ENCODE measurements around the gene CCRL2. TPM values are rescaled to one million over a fixed set of nuclear protein-coding genes. Genes with fewer than 3 reads are reported as not detected.

Gene CCRL2
- total and polyA plus RNA-seq, 9 of the 15 experiments (the other 6 are each of a cell fraction or from before 2014, with no cell fraction given): 3.4 to 5.7 (median 4.0) TPM

DNA sequence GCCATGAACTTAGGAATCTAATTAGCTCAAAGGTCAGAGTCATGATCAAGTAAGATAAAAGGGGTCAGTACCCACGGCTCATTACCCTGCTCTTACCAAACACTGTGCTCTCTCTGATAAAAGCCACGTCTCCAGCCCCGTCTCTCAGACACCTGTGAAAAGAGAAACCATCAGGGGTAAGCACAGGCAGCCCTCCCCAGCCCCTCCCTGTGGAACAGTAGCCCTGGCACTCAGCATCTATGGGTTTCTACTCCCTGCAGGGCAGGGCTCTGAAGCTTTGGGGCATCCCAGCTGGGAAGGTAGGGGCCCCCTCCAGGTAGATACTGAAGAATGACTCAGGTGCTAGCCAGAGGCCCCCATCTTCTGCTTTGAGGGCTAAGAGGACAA lies 47.1 kb downstream of the CCRL2 start (continued):
- TF ChIP-seq ZNF644 (tag; IDR thresholded peaks at IDR 0.05; ENCODE audit: low read depth): no peak
- TF ChIP-seq HDAC8 (tag; IDR thresholded peaks at IDR 0.05): no peak
- no peak for TF ChIP-seq ZNF165 (CRISPR knock-in tag; IDR thresholded peaks at IDR 0.05; ENCODE audit: borderline replicate concordance)
- no peak for TF ChIP-seq SRSF3 (IDR thresholded peaks at IDR 0.05; ENCODE audit: insufficient read depth, low read length)
- no peak for TF ChIP-seq CEBPB (tag; IDR thresholded peaks at IDR 0.05)
- TF ChIP-seq, protein P1, sequence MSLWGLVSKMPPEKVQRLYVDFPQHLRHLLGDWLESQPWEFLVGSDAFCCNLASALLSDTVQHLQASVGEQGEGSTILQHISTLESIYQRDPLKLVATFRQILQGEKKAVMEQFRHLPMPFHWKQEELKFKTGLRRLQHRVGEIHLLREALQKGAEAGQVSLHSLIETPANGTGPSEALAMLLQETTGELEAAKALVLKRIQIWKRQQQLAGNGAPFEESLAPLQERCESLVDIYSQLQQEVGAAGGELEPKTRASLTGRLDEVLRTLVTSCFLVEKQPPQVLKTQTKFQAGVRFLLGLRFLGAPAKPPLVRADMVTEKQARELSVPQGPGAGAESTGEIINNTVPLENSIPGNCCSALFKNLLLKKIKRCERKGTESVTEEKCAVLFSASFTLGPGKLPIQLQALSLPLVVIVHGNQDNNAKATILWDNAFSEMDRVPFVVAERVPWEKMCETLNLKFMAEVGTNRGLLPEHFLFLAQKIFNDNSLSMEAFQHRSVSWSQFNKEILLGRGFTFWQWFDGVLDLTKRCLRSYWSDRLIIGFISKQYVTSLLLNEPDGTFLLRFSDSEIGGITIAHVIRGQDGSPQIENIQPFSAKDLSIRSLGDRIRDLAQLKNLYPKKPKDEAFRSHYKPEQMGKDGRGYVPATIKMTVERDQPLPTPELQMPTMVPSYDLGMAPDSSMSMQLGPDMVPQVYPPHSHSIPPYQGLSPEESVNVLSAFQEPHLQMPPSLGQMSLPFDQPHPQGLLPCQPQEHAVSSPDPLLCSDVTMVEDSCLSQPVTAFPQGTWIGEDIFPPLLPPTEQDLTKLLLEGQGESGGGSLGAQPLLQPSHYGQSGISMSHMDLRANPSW (CRISPR knock-in tag; IDR thresholded peaks at IDR 0.05): no peak
- TF ChIP-seq FOXK2 (conservative IDR thresholded peaks at IDR 0.05 in 1 of 2, IDR thresholded peaks at IDR 0.05 in 1 of 2; ENCODE audit: low read depth in 2 of 2): no peak
- TF ChIP-seq LARP7 (IDR thresholded peaks at IDR 0.05): no peak

DNA sequence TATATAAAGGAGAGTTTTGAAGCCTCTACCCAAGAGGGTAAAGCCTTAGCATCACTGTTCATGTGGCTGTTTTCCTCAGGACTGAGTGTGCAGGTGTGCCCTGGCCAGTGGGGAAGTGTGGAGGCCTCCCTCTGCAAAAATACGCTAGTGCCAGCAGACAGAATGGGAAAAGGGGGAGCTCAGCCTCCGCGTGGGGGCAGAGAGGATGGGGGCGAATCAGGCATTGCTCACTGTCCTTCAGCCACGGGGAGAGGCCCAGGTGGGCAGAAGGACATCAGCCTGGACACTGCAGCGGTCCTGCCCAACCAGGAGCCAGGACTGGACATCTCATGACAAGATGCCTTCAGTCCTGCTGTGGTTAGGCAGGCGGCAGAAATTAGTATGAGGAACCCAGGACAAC lies 47.5 kb downstream of the CCRL2 start:
- FAIRE-seq: no peak
- Histone ChIP-seq H3K9ac (ENCODE audit: insufficient read depth in 1 of 2, low read depth in 2 of 2, low read length in 2 of 2) (no peak overlapping the region), H3K79me2 (ENCODE audit: control insufficient read depth, insufficient read depth, low read length) (no peaks in the 10 kb centered on the region), H3K27ac (ENCODE audit: extremely low read depth, low read depth, low read length) (no peak overlapping the region), H3K27me3 (ENCODE audit: control insufficient read depth in 2 of 2, insufficient read depth in 2 of 2, low read length in 2 of 2) (peaks cover 51 to 72% of the 10 kb centered on the region in 2 experiments), H3K9me3 (replicated peaks; ENCODE audit: control insufficient read depth, insufficient read depth, low read depth, low read length) (no peaks in the 10 kb centered on the region), H3K36me3 (ENCODE audit: control insufficient read depth, insufficient read depth, low read length) (no peaks in the 10 kb centered on the region), H4K20me1 (replicated peaks; ENCODE audit: control insufficient read depth, insufficient read depth, low read length) (no peaks in the 10 kb centered on the region), H2AFZ (ENCODE audit: low read depth, low read length) (no peak overlapping the region), H3K4me1 (replicated peaks in 1 of 2; ENCODE audit: control insufficient read depth in 2 of 2, insufficient read depth in 2 of 2, low read length in 2 of 2) (no peaks in the 10 kb centered on the region), H3K4me3 (no peak overlapping the region), H3K9me1 (ENCODE audit: control insufficient read depth, insufficient read depth, low read length) (no peaks in the 10 kb centered on the region), H3K4me2 (ENCODE audit: insufficient read depth, low read length) (no peak overlapping the region)
- ATAC-seq: no peak; the same call in 2 of the 3 replicates
- in situ Hi-C loops (cut with MboI) (no loop called here), intact Hi-C loops (cut with micrococcal nuclease) (no loop called here)
- ChIA-PET CTCF (ENCODE audit: low intra/inter-chr PET ratio) (no interaction called here), POLR2A (interaction anchor here (0.6 kb wide), 1 partner anchor 37 kb away, joined by 3 read pairs; no protein-coding TSS in a partner anchor)
- no TSS peak for BruUV-seq (replicated peaks)
- 3% methylated on average over 7 of the region's 7 CpGs for WGBS (ENCODE audit: insufficient coverage, low coverage, missing lambda C conversion rate)
- DNase-seq (ENCODE audit: extremely low read depth in 1 of 4, low spot score in 3 of 4): no peak
- TF ChIP-seq EGR1 (conservative IDR thresholded peaks at IDR 0.05): no peak
- TF ChIP-seq XRCC4 (IDR thresholded peaks at IDR 0.05; ENCODE audit: extremely low read depth, insufficient read depth, insufficient read length): no peak
- no peak for TF ChIP-seq ASH1L (IDR thresholded peaks at IDR 0.05; ENCODE audit: borderline replicate concordance, low read depth, partially characterized antibody)
- no peak for TF ChIP-seq RNF2 (IDR thresholded peaks at IDR 0.05)
- no peak for TF ChIP-seq KLF6 (CRISPR knock-in tag; IDR thresholded peaks at IDR 0.05; ENCODE audit: borderline replicate concordance)
- TF ChIP-seq, protein P2, sequence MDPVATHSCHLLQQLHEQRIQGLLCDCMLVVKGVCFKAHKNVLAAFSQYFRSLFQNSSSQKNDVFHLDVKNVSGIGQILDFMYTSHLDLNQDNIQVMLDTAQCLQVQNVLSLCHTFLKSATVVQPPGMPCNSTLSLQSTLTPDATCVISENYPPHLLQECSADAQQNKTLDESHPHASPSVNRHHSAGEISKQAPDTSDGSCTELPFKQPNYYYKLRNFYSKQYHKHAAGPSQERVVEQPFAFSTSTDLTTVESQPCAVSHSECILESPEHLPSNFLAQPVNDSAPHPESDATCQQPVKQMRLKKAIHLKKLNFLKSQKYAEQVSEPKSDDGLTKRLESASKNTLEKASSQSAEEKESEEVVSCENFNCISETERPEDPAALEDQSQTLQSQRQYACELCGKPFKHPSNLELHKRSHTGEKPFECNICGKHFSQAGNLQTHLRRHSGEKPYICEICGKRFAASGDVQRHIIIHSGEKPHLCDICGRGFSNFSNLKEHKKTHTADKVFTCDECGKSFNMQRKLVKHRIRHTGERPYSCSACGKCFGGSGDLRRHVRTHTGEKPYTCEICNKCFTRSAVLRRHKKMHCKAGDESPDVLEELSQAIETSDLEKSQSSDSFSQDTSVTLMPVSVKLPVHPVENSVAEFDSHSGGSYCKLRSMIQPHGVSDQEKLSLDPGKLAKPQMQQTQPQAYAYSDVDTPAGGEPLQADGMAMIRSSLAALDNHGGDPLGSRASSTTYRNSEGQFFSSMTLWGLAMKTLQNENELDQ (CRISPR knock-in tag; IDR thresholded peaks at IDR 0.05; ENCODE audit: borderline replicate concordance): no peak
- no peak for TF ChIP-seq TAF15 (IDR thresholded peaks at IDR 0.05; ENCODE audit: low read depth, low read length)
